ENCODE results near the gene C2CD4C.
"Not testable (repeated sequence)": the region's sequence is repeated elsewhere in the genome, so short reads cannot be mapped to it uniquely, and the experiment has no call there.

C2CD4C gene

GRCh38 chr19:362154-362553, 46.8 kb downstream of the C2CD4C start:
- no peak for DNase-seq

- DNase-seq = no peak
These were observed 49.4 kb downstream of the C2CD4C start for GRCh38 chr19:359653-359925.

- not testable (repeated sequence) for DNase-seq
These were observed 53.4 kb downstream of the C2CD4C start for GRCh38 chr19:355536-355935.

Measured in DMS153 (cell line).